Skin epidermis (tissue), 12 donors: ENCODE measurements around the gene ANAPC13.

Experiments used
- H3K27ac ChIP-seq, 21 experiments: fragments of 200-600 bp; sonication (generic) in 11 of 21; one replicate each; pipeline ENCODE4 v1.5.0; 2020; ENCODE audit warnings: mild to moderate bottlenecking in 3 of 21, inconsistent platforms in 2 of 21, moderate library complexity in 2 of 21
- H3K4me3 ChIP-seq, 7 experiments: fragments of 200-600 bp; sonication (generic) in 2 of 7; one replicate each; pipeline ENCODE4 v1.5.0; 2020; ENCODE audit warnings: inconsistent platforms in 2 of 7, mild to moderate bottlenecking in 2 of 7, moderate library complexity in 1 of 7

The ANAPC13 gene

GRCh38 chr3:134485718-134486576 is at the start of gene ANAPC13, which contains the start of gene CEP63:
ANAPC13 (minus strand) TSS chr3:134485985; CDS start chr3:134482904, 3,081 bp downstream.
CEP63 (plus strand) TSS chr3:134486057; CDS start chr3:134495321, 9,264 bp downstream.
- peak within 1 kb of the TSS; percentile 70 to 99 (median 95) for H3K27ac ChIP-seq

GRCh38 chr3:134535186-134535970 is 49.6 kb upstream of the ANAPC13 start:
- Histone ChIP-seq H3K27ac (no peak overlapping the region), H3K4me3 (no peak overlapping the region)

More at GRCh38 chr3:134485718-134486576, at the start of gene ANAPC13, which contains the start of gene CEP63:
- peak within 1 kb of the TSS; percentile 51 to 93 (median 81) for H3K4me3 ChIP-seq

- H3K4me3 ChIP-seq: no peak overlapping the region
These were observed 47.7 kb upstream of the ANAPC13 start for GRCh38 chr3:134533493-134533892.

GRCh38 chr3:134527538-134528186 is 41.9 kb upstream of the ANAPC13 start:
- H3K27ac ChIP-seq: no peak overlapping the region
- H3K4me3 ChIP-seq: no peak overlapping the region

More at GRCh38 chr3:134533493-134533892, 47.7 kb upstream of the ANAPC13 start:
- H3K27ac ChIP-seq: no peak overlapping the region

GRCh38 chr3:134527037-134527436 is 41.3 kb upstream of the ANAPC13 start:
- Histone ChIP-seq H3K27ac (no peak overlapping the region), H3K4me3 (no peak overlapping the region)

GRCh38 chr3:134526319-134526718 is 40.5 kb upstream of the ANAPC13 start:
- no peak overlapping the region for H3K27ac ChIP-seq
- no peak overlapping the region for H3K4me3 ChIP-seq

- Histone ChIP-seq H3K4me3 (no peak overlapping the region), H3K27ac (no peak overlapping the region)
These were observed 39.5 kb upstream of the ANAPC13 start for GRCh38 chr3:134525293-134525692.

- H3K4me3 ChIP-seq: no peak overlapping the region
- H3K27ac ChIP-seq: no peak overlapping the region
These were observed 36.8 kb upstream of the ANAPC13 start for GRCh38 chr3:134522541-134522940.

GRCh38 chr3:134517791-134518190 is 32.0 kb upstream of the ANAPC13 start:
- H3K27ac ChIP-seq: no peak overlapping the region
- no peak overlapping the region for H3K4me3 ChIP-seq

GRCh38 chr3:134516905-134517304 is 31.1 kb upstream of the ANAPC13 start:
- no peak overlapping the region for H3K27ac ChIP-seq
- H3K4me3 ChIP-seq: no peak overlapping the region

GRCh38 chr3:134511500-134511899 is 25.7 kb upstream of the ANAPC13 start:
- Histone ChIP-seq H3K27ac (no peak overlapping the region), H3K4me3 (no peak overlapping the region)

- Histone ChIP-seq H3K27ac (no peak overlapping the region), H3K4me3 (no peak overlapping the region)
These were observed 19.7 kb upstream of the ANAPC13 start for GRCh38 chr3:134505485-134505884.

GRCh38 chr3:134504132-134504531 is 18.3 kb upstream of the ANAPC13 start:
- Histone ChIP-seq H3K27ac (no peak overlapping the region), H3K4me3 (no peak overlapping the region)

- Histone ChIP-seq H3K4me3 (no peak overlapping the region), H3K27ac (no peak overlapping the region)
These were observed 17.5 kb upstream of the ANAPC13 start for GRCh38 chr3:134503266-134503665.

- H3K4me3 ChIP-seq: no peak overlapping the region
These were observed 10.8 kb upstream of the ANAPC13 start for GRCh38 chr3:134496471-134497071.

GRCh38 chr3:134495980-134496379 is 10.2 kb upstream of the ANAPC13 start:
- no peak overlapping the region for H3K27ac ChIP-seq
- H3K4me3 ChIP-seq: no peak overlapping the region

More at GRCh38 chr3:134496471-134497071, 10.8 kb upstream of the ANAPC13 start:
- H3K27ac ChIP-seq: no peak overlapping the region

GRCh38 chr3:134494495-134494894 is 8.7 kb upstream of the ANAPC13 start:
- H3K27ac ChIP-seq: no peak overlapping the region
- no peak overlapping the region for H3K4me3 ChIP-seq

- Histone ChIP-seq H3K4me3 (peak overlapping the region in 4 of 7 experiments; percentile 51 to 93 (median 78)), H3K27ac (peak overlapping the region in 7 of 21 experiments; percentile 18 to 98 (median 96))
These were observed 1.6 kb upstream of the ANAPC13 start for GRCh38 chr3:134487406-134487805.

GRCh38 chr3:134486577-134487041 is 824 bp upstream of the ANAPC13 start:
- peak overlapping the region; percentile 51 to 93 (median 81) for H3K4me3 ChIP-seq

More at GRCh38 chr3:134486577-134487041, 824 bp upstream of the ANAPC13 start:
- H3K27ac ChIP-seq: peak overlapping the region; percentile 70 to 99 (median 95)
